ENCODE results near the gene THSD4.
"Not testable (repeated sequence)": the region's sequence is repeated elsewhere in the genome, so short reads cannot be mapped to it uniquely, and the experiment has no call there.

Gene THSD4

DNA sequence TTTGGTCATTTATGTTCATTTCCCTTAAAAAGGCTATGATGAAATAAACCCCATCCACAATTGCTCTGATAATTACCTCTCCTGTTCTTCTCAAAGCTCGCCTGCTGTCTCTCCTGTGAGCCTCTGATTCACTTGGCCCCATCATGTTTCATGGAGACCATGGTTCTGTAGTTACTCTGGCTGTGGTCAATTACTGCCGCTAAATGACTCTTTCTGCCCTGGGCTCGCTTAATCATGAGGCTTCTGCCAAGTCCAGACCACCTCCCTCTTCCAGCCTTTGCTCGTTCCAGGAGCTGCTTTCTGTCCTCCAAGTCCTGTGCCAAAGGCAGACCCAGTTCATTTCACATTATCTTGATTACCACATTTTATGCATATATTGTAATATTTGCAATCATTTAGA lies 91.9 kb downstream of the THSD4 start:
- ChIA-PET CTCF (no interaction called here), POLR2A (no interaction called here)
- Histone ChIP-seq H3K36me3 (ENCODE audit: control insufficient read depth in 4 of 4, insufficient read depth in 4 of 4, low read length in 3 of 4) (no peaks in the 10 kb centered on the region), H3K4me3 (ENCODE audit: control insufficient read depth in 1 of 7, extremely low read depth in 1 of 7, insufficient read depth in 4 of 7, low read depth in 2 of 7, low read length in 6 of 7) (no peak overlapping the region), H3K4me1 (ENCODE audit: control extremely low read depth in 1 of 4, control insufficient read depth in 4 of 4, insufficient read depth in 4 of 4, low read length in 3 of 4) (no peaks in the 10 kb centered on the region), H3K9me3 (ENCODE audit: control extremely low read depth in 1 of 5, control insufficient read depth in 4 of 5, insufficient read depth in 2 of 5, low read depth in 1 of 5, low read length in 4 of 5) (no peaks in the 10 kb centered on the region), H3K27me3 (replicated peaks in 2 of 5; ENCODE audit: control insufficient read depth in 4 of 5, insufficient read depth in 5 of 5, low read length in 4 of 5) (peaks cover 0 to 7% (median 1%) of the 10 kb centered on the region in 5 experiments), H3K27ac (ENCODE audit: insufficient read depth in 1 of 2, low read depth in 1 of 2, low read length in 2 of 2, poor library complexity in 1 of 2, severe bottlenecking in 2 of 2) (no peak overlapping the region)
- DNase-seq: no peak
- WGBS (ENCODE audit: insufficient coverage): 100% methylated on average over 2 of the region's 4 CpGs

DNA sequence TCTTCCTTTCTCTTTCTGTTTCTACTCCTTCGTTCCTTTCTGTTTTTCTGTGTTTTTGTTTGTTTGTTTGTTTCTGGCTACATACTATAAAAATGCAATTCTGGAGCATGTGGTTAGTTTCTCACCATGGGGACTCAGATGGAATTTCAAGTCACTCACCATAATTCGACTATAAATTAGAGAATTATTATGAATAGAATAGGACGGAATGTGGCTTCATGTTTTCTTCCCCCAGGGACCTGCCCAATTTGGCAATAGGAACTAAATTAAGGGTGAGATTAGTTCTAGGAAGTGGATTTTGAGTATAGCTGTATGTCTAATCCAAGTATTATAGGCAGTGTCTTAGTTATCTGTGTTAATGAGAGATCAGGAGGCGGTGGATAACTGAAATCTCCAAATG lies 96.9 kb downstream of the THSD4 start:
- ChIA-PET CTCF (no interaction called here), POLR2A (no interaction called here)
- no peak overlapping the region for H3K27ac ChIP-seq (ENCODE audit: insufficient read depth in 1 of 2, low read depth in 1 of 2, low read length in 2 of 2, poor library complexity in 1 of 2, severe bottlenecking in 2 of 2)
- no peak overlapping the region for H3K4me3 ChIP-seq (ENCODE audit: control insufficient read depth in 1 of 7, extremely low read depth in 1 of 7, insufficient read depth in 4 of 7, low read depth in 2 of 7, low read length in 6 of 7)
- no peak for DNase-seq
- peaks cover 0 to 50% (median 19%) of the 10 kb centered on the region in 5 experiments for H3K27me3 ChIP-seq (replicated peaks in 2 of 5; ENCODE audit: control insufficient read depth in 4 of 5, insufficient read depth in 5 of 5, low read length in 4 of 5)
- no peaks in the 10 kb centered on the region for H3K4me1 ChIP-seq (ENCODE audit: control extremely low read depth in 1 of 4, control insufficient read depth in 4 of 4, insufficient read depth in 4 of 4, low read length in 3 of 4)
- peaks cover 0 to 28% (median 0%) of the 10 kb centered on the region in 5 experiments for H3K9me3 ChIP-seq (ENCODE audit: control extremely low read depth in 1 of 5, control insufficient read depth in 4 of 5, insufficient read depth in 2 of 5, low read depth in 1 of 5, low read length in 4 of 5)
- no peaks in the 10 kb centered on the region for H3K36me3 ChIP-seq (ENCODE audit: control insufficient read depth in 4 of 4, insufficient read depth in 4 of 4, low read length in 3 of 4)
- WGBS (ENCODE audit: insufficient coverage): 100% methylated on average over 1 of the region's 4 CpGs

DNA sequence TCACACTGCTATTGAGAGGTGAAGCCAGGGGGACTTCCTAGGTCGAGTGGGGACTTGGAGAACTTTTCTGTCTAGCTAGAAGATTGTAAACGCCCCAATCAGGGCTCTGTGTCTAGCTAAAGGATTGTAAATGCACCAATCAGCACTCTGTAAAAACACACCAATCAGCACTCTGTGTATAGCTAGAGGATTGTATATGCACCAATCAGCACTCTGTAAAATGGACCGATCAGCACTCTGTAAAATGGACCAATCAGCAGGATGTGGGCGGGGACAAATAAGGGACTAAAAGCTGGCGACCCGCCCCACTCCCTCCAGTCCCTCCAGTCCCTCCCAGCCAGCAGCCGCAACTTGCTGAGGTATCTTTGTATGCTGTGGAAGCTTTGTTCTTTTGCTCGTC lies 98.7 kb downstream of the THSD4 start:
- H3K36me3 ChIP-seq (ENCODE audit: control insufficient read depth in 4 of 4, insufficient read depth in 4 of 4, low read length in 3 of 4); H3K4me1 ChIP-seq (ENCODE audit: control extremely low read depth in 1 of 4, control insufficient read depth in 4 of 4, insufficient read depth in 4 of 4, low read length in 3 of 4); POLR2A ChIA-PET; H3K27ac ChIP-seq (ENCODE audit: insufficient read depth in 1 of 2, low read depth in 1 of 2, low read length in 2 of 2, poor library complexity in 1 of 2, severe bottlenecking in 2 of 2); DNase-seq; H3K4me3 ChIP-seq (ENCODE audit: control insufficient read depth in 1 of 7, extremely low read depth in 1 of 7, insufficient read depth in 4 of 7, low read depth in 2 of 7, low read length in 6 of 7); CTCF ChIA-PET: not testable (repeated sequence)
- Histone ChIP-seq H3K9me3 (ENCODE audit: control extremely low read depth in 1 of 5, control insufficient read depth in 4 of 5, insufficient read depth in 2 of 5, low read depth in 1 of 5, low read length in 4 of 5) (peaks cover 0 to 28% (median 0%) of the 10 kb centered on the region in 5 experiments), H3K27me3 (replicated peaks in 2 of 5; ENCODE audit: control insufficient read depth in 4 of 5, insufficient read depth in 5 of 5, low read length in 4 of 5) (peaks cover 0 to 49% (median 19%) of the 10 kb centered on the region in 5 experiments)
- WGBS (ENCODE audit: insufficient coverage): 90% methylated on average over 4 of the region's 8 CpGs

DNA sequence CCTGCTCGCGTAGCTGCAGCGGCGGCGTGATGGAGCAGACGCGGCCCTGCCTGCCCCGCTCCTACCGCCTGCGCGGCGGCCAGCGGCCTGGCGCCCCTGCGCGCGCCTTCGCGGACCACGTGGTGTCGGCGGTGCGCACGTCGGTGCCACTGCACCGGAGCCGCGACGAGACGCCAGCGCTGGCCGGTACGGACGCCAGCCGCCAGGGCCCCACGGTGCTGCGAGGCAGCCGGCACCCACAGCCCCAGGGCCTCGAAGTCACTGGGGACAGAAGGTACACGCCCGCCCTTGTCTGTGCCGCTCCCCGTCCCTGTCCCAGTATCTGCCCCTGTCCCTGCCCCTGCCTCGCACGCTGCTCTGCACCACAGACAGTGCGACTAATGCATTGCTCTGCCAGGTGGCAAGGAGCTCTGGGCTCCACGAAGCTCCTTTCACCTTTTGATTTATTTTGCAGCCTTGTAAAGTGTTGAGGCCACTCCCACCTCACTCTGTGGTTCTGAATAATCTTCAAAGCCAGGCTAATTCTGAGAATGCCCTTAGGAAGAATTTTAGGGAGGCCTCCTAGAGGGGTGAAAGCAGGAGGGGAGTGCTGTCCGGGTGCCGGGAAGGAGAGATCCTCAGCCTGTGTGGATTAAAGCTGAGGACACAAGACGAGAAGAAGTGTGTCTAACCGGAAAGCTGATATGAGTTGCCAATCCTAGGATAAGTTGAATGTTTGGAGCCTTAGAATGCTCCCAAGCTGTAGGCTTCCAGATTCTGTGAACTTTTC lies 100.0 kb downstream of the THSD4 start:
- H3K27ac ChIP-seq (ENCODE audit: insufficient read depth in 1 of 2, low read depth in 1 of 2, low read length in 2 of 2, poor library complexity in 1 of 2, severe bottlenecking in 2 of 2): no peak overlapping the region
- CTCF ChIA-PET: no interaction called here

DNA sequence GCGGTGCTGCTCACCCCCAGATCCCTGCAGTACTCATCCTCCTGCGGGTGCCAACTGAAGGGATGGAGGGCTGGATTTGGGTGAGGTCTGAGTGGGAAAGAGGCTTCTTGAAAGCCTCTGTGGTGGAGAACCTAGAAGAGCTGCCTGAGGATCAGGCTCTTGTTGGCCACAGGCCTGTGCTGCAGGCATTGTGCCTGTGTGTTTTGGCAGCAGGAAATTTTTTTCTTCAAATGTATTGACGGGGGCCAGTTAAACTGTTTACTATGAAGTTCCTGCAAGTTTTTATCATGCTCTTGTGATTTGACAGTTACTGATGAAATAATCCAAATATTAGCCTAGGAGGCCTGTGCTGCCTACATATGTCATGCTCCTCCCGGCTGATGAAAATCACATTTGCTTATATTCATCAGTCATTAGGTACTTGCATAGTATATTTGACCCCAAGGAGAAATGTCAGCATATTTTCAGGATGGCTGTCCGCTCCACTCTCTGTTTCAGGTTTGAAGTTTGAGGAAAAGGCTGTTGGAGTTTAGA lies 103.1 kb downstream of the THSD4 start:
- Histone ChIP-seq H3K4me1 (ENCODE audit: control extremely low read depth in 1 of 4, control insufficient read depth in 4 of 4, insufficient read depth in 4 of 4, low read length in 3 of 4) (no peaks in the 10 kb centered on the region), H3K4me3 (ENCODE audit: control insufficient read depth in 1 of 7, extremely low read depth in 1 of 7, insufficient read depth in 4 of 7, low read depth in 2 of 7, low read length in 6 of 7) (no peak overlapping the region), H3K27me3 (replicated peaks in 2 of 5; ENCODE audit: control insufficient read depth in 4 of 5, insufficient read depth in 5 of 5, low read length in 4 of 5) (peaks cover 0 to 61% (median 24%) of the 10 kb centered on the region in 5 experiments), H3K9me3 (ENCODE audit: control extremely low read depth in 1 of 5, control insufficient read depth in 4 of 5, insufficient read depth in 2 of 5, low read depth in 1 of 5, low read length in 4 of 5) (peaks cover 0 to 21% (median 0%) of the 10 kb centered on the region in 5 experiments), H3K36me3 (ENCODE audit: control insufficient read depth in 4 of 4, insufficient read depth in 4 of 4, low read length in 3 of 4) (no peaks in the 10 kb centered on the region), H3K27ac (ENCODE audit: insufficient read depth in 1 of 2, low read depth in 1 of 2, low read length in 2 of 2, poor library complexity in 1 of 2, severe bottlenecking in 2 of 2) (no peak overlapping the region)
- no peak for DNase-seq
- no CpG with 5 or more reads among the region's 5 CpGs for WGBS (ENCODE audit: insufficient coverage)
- ChIA-PET CTCF (no interaction called here), POLR2A (no interaction called here)

More for the DNA sequence above, 100.0 kb downstream of the THSD4 start:
- Histone ChIP-seq H3K9me3 (ENCODE audit: control extremely low read depth in 1 of 5, control insufficient read depth in 4 of 5, insufficient read depth in 2 of 5, low read depth in 1 of 5, low read length in 4 of 5) (peaks cover 0 to 28% (median 0%) of the 10 kb centered on the region in 5 experiments), H3K4me1 (ENCODE audit: control extremely low read depth in 1 of 4, control insufficient read depth in 4 of 4, insufficient read depth in 4 of 4, low read length in 3 of 4) (no peaks in the 10 kb centered on the region), H3K27me3 (replicated peaks in 2 of 5; ENCODE audit: control insufficient read depth in 4 of 5, insufficient read depth in 5 of 5, low read length in 4 of 5) (peaks cover 0 to 50% (median 19%) of the 10 kb centered on the region in 5 experiments), H3K36me3 (ENCODE audit: control insufficient read depth in 4 of 4, insufficient read depth in 4 of 4, low read length in 3 of 4) (no peaks in the 10 kb centered on the region), H3K4me3 (ENCODE audit: control insufficient read depth in 1 of 7, extremely low read depth in 1 of 7, insufficient read depth in 4 of 7, low read depth in 2 of 7, low read length in 6 of 7) (no peak overlapping the region)
- WGBS (ENCODE audit: insufficient coverage): 27% methylated on average over 34 of the region's 51 CpGs
- DNase-seq: no peak
- POLR2A ChIA-PET: no interaction called here

DNA sequence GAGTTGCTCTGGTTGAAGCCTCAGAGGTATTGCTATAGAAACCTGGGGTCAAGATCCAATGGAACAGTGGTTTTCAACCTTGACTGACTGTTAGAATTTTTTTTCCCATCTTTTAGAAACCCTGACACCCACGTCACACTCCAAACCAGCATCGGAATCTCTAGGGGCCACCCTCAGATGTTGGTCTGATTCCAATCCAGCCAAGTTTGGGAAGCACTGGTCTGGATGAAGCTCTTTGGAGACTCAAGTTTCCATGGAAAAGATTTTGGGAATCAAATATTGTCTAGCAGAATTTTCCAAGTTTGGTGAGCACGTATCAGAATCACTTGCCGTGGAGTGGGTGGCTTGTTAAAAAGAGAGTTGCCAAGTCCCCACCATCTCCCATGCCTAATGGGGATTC lies 103.8 kb downstream of the THSD4 start:
- H3K4me1 ChIP-seq (ENCODE audit: control extremely low read depth in 1 of 4, control insufficient read depth in 4 of 4, insufficient read depth in 4 of 4, low read length in 3 of 4): no peaks in the 10 kb centered on the region
- peaks cover 0 to 20% (median 0%) of the 10 kb centered on the region in 5 experiments for H3K9me3 ChIP-seq (ENCODE audit: control extremely low read depth in 1 of 5, control insufficient read depth in 4 of 5, insufficient read depth in 2 of 5, low read depth in 1 of 5, low read length in 4 of 5)
- no peak overlapping the region for H3K4me3 ChIP-seq (ENCODE audit: control insufficient read depth in 1 of 7, extremely low read depth in 1 of 7, insufficient read depth in 4 of 7, low read depth in 2 of 7, low read length in 6 of 7)
- 96% methylated on average over 4 of the region's 4 CpGs for WGBS (ENCODE audit: insufficient coverage)
- POLR2A ChIA-PET: no interaction called here
- no peak for DNase-seq
- H3K27ac ChIP-seq (ENCODE audit: insufficient read depth in 1 of 2, low read depth in 1 of 2, low read length in 2 of 2, poor library complexity in 1 of 2, severe bottlenecking in 2 of 2): no peak overlapping the region
- CTCF ChIA-PET: no interaction called here
- peaks cover 0 to 60% (median 25%) of the 10 kb centered on the region in 5 experiments for H3K27me3 ChIP-seq (replicated peaks in 2 of 5; ENCODE audit: control insufficient read depth in 4 of 5, insufficient read depth in 5 of 5, low read length in 4 of 5)
- no peaks in the 10 kb centered on the region for H3K36me3 ChIP-seq (ENCODE audit: control insufficient read depth in 4 of 4, insufficient read depth in 4 of 4, low read length in 3 of 4)

DNA sequence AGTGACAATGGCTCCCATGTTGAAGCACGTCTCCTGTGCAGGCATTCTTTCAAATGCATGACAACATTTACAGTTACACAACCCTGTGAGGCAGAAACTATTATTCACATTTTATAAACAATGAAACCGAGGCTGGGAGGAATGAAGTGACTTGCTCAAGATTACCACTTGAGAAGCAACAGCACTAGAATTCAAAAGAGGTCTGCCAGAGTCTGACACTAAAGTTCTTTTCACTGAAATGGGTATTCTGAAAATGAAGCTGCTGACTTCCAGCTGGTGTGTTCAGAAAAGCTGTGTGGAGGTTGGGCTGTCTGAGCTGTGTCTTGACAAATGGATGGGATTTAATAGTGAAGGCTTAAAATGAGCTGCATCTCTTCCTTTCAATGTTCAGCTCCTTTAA lies 104.4 kb downstream of the THSD4 start:
- POLR2A ChIA-PET: no interaction called here
- H3K27ac ChIP-seq (ENCODE audit: insufficient read depth in 1 of 2, low read depth in 1 of 2, low read length in 2 of 2, poor library complexity in 1 of 2, severe bottlenecking in 2 of 2): no peak overlapping the region
- WGBS (ENCODE audit: insufficient coverage): 86% methylated on average over 2 of the region's 2 CpGs

More for the DNA sequence above, 104.4 kb downstream of the THSD4 start:
- DNase-seq: no peak
- Histone ChIP-seq H3K4me1 (ENCODE audit: control extremely low read depth in 1 of 4, control insufficient read depth in 4 of 4, insufficient read depth in 4 of 4, low read length in 3 of 4) (no peaks in the 10 kb centered on the region), H3K36me3 (ENCODE audit: control insufficient read depth in 4 of 4, insufficient read depth in 4 of 4, low read length in 3 of 4) (no peaks in the 10 kb centered on the region), H3K9me3 (ENCODE audit: control extremely low read depth in 1 of 5, control insufficient read depth in 4 of 5, insufficient read depth in 2 of 5, low read depth in 1 of 5, low read length in 4 of 5) (peaks cover 0 to 14% (median 0%) of the 10 kb centered on the region in 5 experiments), H3K4me3 (ENCODE audit: control insufficient read depth in 1 of 7, extremely low read depth in 1 of 7, insufficient read depth in 4 of 7, low read depth in 2 of 7, low read length in 6 of 7) (no peak overlapping the region), H3K27me3 (replicated peaks in 2 of 5; ENCODE audit: control insufficient read depth in 4 of 5, insufficient read depth in 5 of 5, low read length in 4 of 5) (peaks cover 0 to 57% (median 20%) of the 10 kb centered on the region in 5 experiments)
- CTCF ChIA-PET: no interaction called here
